LNCAP (cell line): ENCODE measurements around the gene DDAH1.

Experiments used
- TF ChIP-seq, protein P1 (sequence below): fragments of 450-650 bp; IDR thresholded peaks from 2 replicates; pipeline ENCODE4 v1.5.1; 2017; ENCODE audit warnings: mild to moderate bottlenecking

DDAH1 gene

DNA sequence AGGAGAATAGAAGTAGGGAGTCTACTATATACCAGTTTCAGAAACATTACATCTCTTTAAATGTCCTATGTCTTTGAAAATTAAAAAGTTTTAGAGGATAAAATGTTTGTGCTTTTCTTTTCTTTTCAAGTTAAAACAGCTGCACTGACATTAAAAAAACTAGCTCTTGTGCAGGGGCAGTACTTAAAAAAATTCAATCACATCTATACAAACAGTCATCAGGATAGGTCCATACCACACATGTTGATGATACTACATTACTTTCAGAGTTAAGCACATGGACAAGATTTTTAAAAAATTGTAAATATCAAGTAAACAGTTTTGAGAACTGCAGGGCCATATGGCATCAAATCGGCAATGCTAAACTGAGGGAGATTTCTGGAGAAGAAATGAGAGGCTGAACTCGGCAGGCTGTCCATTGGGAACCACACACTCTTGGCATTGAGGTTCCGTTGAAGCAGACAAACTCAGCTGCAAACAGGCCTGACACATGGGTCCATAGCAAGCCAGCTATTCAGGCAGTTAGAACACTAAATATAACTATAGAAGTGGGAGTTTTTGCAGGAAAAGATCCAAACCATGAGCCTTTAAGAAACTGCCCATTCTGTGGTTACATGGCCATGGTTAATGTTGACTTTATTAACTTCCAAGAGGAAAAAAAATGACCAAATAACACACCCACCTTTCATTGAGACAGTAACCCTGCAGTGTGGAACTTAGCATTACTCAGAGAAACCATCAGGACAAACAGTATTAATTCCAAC, 104.0 kb downstream of the DDAH1 start:
- TF ChIP-seq, protein P1, sequence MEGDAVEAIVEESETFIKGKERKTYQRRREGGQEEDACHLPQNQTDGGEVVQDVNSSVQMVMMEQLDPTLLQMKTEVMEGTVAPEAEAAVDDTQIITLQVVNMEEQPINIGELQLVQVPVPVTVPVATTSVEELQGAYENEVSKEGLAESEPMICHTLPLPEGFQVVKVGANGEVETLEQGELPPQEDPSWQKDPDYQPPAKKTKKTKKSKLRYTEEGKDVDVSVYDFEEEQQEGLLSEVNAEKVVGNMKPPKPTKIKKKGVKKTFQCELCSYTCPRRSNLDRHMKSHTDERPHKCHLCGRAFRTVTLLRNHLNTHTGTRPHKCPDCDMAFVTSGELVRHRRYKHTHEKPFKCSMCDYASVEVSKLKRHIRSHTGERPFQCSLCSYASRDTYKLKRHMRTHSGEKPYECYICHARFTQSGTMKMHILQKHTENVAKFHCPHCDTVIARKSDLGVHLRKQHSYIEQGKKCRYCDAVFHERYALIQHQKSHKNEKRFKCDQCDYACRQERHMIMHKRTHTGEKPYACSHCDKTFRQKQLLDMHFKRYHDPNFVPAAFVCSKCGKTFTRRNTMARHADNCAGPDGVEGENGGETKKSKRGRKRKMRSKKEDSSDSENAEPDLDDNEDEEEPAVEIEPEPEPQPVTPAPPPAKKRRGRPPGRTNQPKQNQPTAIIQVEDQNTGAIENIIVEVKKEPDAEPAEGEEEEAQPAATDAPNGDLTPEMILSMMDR: no peak

DNA sequence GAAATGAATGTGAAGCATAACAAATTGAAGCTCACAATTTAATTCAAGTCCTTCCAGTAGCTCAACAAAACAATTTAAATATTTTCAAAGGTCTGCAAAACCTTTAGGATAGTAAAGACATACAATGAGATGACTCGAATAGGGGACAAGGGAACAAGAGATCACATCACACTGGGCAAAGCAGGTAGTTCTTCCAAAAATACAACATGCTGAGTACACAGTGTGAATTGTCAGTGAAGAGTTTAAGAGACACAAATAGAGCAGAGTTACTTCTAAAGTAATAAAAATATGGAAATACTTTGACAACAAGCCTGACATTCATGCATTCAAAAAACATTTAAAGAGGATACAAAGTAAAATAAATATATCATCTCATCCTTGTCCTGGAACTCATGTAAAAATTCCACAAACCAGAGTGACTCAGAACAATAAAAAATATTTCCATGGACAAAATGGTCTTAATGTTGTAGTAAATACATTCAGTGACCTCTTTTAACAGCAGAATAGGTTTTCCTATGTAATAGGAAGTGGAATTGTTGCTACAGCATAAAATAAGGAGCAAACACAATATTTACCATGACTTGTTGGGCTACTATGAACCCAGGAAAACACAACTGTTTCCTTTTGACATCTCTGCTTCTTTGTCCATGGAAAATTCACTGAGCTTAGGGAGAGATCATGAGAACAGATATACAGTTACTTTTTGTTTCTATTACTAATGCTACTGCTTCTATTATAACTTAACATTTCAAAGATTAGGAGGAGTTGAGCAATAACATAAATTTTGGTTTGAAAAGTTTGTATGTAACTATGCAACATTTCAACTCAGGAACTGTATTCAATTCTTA, 104.9 kb downstream of the DDAH1 start:
- TF ChIP-seq, protein P1: no peak

DNA sequence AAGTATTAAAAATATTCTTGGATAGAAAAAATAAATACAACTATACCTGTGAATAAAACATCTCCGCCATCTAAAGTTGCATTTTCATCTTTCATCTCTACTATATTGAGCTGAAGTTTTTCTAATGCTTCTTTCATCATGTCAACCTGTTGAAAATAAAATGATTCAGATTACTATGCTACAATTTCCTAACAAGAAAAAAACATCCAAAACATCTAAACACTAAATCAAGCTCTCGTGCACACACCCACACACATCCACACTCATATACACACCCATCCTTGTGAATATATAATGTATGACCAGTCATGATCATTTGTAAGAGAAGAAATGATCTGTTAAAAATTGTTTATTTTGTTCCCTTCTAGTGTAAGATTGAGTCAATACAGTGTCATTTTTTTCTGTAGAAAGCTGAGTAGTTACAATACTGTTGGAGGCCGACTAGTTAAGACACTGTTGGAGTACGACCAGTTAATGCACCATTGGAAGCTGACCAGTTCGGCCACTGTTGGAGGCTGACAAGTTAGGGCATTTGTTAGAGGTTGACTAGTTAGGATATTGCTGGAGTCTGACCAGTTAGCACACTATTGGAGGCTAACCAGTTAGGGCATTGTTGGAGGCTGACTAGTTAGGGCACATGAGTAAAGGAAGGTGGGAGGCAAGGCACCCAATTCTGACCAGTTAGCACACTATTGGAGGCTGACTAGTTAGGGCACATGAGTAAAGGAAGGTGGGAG, 106.1 kb downstream of the DDAH1 start:
- TF ChIP-seq, protein P1: no peak

DNA sequence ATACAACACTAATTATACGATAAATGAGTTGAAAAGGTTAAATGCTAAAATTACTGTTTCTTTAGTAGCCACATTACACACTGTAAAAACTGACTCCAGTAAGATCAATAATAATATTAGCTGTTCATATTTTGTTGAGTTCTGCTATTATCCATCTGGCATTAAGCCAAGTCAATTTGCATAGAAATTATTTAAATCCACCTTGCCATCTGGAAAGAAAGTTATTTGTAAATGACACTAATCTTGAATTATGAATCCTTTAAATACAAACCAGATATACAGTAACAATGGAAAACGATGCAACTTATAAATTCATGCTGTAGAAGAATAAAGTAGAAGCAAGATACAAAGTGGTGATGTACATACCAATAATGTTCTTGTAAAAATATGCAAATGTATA, 107.1 kb downstream of the DDAH1 start:
- TF ChIP-seq, protein P1: no peak

DNA sequence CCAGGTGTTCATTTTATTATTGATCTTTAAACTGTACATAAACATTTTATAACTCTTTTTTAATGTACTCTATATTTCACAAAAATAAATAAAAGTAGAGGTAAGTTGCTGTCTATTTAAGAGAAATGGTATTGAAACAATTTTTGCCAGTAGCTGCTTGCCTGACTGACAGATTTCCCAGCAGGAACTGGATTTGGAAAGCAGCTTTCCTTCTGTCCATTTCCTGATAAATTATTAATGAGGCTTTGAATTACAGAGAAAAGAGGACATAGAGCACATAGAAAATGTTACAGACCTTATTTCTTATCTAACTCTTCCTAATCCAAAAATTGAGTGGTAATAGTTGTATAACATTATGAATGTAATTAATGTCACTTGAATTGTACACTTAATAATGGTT, 108.8 kb downstream of the DDAH1 start:
- TF ChIP-seq, protein P1: no peak

DNA sequence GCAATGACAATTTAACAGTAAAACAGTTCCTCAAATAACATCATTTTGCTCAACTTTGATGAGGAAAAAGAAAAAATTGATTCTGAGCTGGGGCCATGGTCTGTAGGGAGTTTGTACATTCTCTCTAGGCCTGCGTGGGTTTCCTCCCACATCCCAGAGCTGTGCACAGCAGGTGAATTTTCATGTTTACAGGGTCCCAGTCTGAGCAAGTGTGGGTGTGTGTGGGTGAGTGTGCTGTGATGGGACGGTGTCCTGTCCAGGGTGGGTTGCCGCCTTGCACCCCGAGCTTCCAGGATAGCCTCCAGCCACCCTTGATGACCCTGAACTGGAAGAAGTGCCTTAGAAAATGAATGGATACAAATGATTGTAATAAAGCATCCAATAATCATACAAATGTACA, 112.9 kb downstream of the DDAH1 start:
- TF ChIP-seq, protein P1: no peak

DNA sequence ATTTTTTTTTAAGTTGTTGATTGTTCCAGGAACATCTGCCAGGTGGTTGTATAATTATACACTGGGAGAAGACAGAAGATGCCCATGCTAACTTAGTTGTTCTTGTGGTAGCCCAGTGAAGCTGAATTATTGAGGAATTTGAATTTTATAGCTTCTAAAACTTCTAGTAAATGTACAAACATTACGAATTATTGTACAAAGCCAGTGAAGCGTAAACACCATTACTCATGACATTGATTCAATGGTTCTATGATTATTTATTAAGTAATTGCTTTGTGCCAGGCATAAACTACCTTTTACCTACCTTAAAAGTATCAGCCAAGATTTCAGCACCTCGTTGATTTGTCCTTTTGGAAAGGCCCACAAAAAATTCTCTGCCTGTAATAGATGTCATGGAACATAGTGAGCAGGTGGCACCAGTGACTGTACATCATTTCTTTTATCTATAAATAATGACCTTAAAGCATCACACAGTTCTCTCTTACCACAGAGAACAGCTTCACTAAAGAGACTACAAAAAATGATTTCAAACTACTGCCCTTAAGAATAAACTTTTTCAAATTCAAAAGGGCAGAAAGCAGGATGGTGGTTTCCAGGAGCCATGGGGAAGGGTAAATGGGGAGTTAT, 113.6 kb downstream of the DDAH1 start:
- TF ChIP-seq, protein P1: no peak
